Measurements from ENCODE around the gene ANKFN1.

The ANKFN1 gene

GRCh38 chr17:56184650-56185049, 31.4 kb downstream of the ANKFN1 start:
- no peak for DNase-seq (ENCODE audit: low spot score)

GRCh38 chr17:56185491-56186221, 32.4 kb downstream of the ANKFN1 start:
- DNase-seq (ENCODE audit: low spot score), result no peak

GRCh38 chr17:56186222-56186786, 33.0 kb downstream of the ANKFN1 start:
- DNase-seq (ENCODE audit: low spot score), result peak; percentile 84

GRCh38 chr17:56203430-56203829, 50.2 kb downstream of the ANKFN1 start:
- DNase-seq (ENCODE audit: low spot score), result peak; percentile 20

- DNase-seq (ENCODE audit: low spot score), result no peak
Observed at GRCh38 chr17:56206351-56206750, 53.1 kb downstream of the ANKFN1 start.

GRCh38 chr17:56213031-56213430, 59.8 kb downstream of the ANKFN1 start:
- DNase-seq (ENCODE audit: low spot score), result no peak

- DNase-seq (ENCODE audit: low spot score), result peak; percentile 57
Observed at GRCh38 chr17:56217921-56218320, 64.6 kb downstream of the ANKFN1 start.

- no peak for DNase-seq (ENCODE audit: low spot score)
Observed at GRCh38 chr17:56222255-56222654, 69.0 kb downstream of the ANKFN1 start.

GRCh38 chr17:56230660-56231059, 77.4 kb downstream of the ANKFN1 start:
- no peak for DNase-seq (ENCODE audit: low spot score)

- DNase-seq (ENCODE audit: low spot score), result no peak
Observed at GRCh38 chr17:56231252-56231651, 78.0 kb downstream of the ANKFN1 start.

- no peak for DNase-seq (ENCODE audit: low spot score)
Observed at GRCh38 chr17:56231693-56232092, 78.4 kb downstream of the ANKFN1 start.

GRCh38 chr17:56244268-56244890, 91.1 kb downstream of the ANKFN1 start:
- no peak for DNase-seq (ENCODE audit: low spot score)

- no peak for DNase-seq (ENCODE audit: low spot score)
Observed at GRCh38 chr17:56247816-56248215, 94.5 kb downstream of the ANKFN1 start.

GRCh38 chr17:56257075-56257474, 103.8 kb downstream of the ANKFN1 start:
- no peak for DNase-seq (ENCODE audit: low spot score)

- DNase-seq (ENCODE audit: low spot score), result no peak
Observed at GRCh38 chr17:56260376-56261002, 107.2 kb downstream of the ANKFN1 start.

GRCh38 chr17:56262803-56263202, 109.5 kb downstream of the ANKFN1 start:
- DNase-seq (ENCODE audit: low spot score), result no peak

GRCh38 chr17:56269556-56270389, 116.5 kb downstream of the ANKFN1 start:
- DNase-seq (ENCODE audit: low spot score), result no peak

- no peak for DNase-seq (ENCODE audit: low spot score)
Observed at GRCh38 chr17:56274491-56274890, 121.2 kb downstream of the ANKFN1 start.

GRCh38 chr17:56284482-56284881, 131.2 kb downstream of the ANKFN1 start:
- DNase-seq (ENCODE audit: low spot score), result no peak

- peak; percentile 86 for DNase-seq (ENCODE audit: low spot score)
Observed at GRCh38 chr17:56288786-56289185, 135.5 kb downstream of the ANKFN1 start.

GRCh38 chr17:56289321-56289720, 136.0 kb downstream of the ANKFN1 start:
- DNase-seq (ENCODE audit: low spot score), result no peak
